GM23338 (cell line): ENCODE results near the gene GPC6. TPM values are rescaled to one million over a fixed set of nuclear protein-coding genes. Genes with fewer than 3 reads are reported as not detected.

Experiments
- ATAC-seq: fragments of 200-7000 bp; cut with Tn5 transposase; 3 replicates; pipeline ENCODE4 v1.9.1; 2020
- DNase-seq: peaks from one replicate; pipeline ENCODE4 v3.0.0-alpha.2; 2015; ENCODE audit warnings: low spot score
- H2AFZ ChIP-seq: fragments of 200-600 bp; sonication (generic); 2 replicates; pipeline ENCODE4 v1.8.0; 2016; ENCODE audit warnings: antibody characterized with exemption, mild to moderate bottlenecking, moderate library complexity
- H3F3A ChIP-seq: fragments of 200-600 bp; sonication (generic); replicated peaks from 2 replicates; pipeline ENCODE4 v1.8.0; 2017; ENCODE audit warnings: antibody characterized with exemption, mixed run types, low read depth
- H3K27ac ChIP-seq: fragments of 200-600 bp; sonication (generic); 2 replicates; pipeline ENCODE4 v1.6.1; 2016; ENCODE audit warnings: low read depth
- H3K27me3 ChIP-seq: fragments of 200-600 bp; sonication (generic); 2 replicates; pipeline ENCODE4 v1.8.0; 2016; ENCODE audit warnings: mild to moderate bottlenecking, mixed run types, moderate library complexity; ENCODE audit not compliant: insufficient read depth
- H3K36me3 ChIP-seq: fragments of 200-600 bp; sonication (generic); 2 replicates; pipeline ENCODE4 v1.8.0; 2016; ENCODE audit warnings: mild to moderate bottlenecking; ENCODE audit not compliant: insufficient read depth
- H3K4me1 ChIP-seq: fragments of 200-600 bp; sonication (generic); 2 replicates; pipeline ENCODE4 v1.8.0; 2016; ENCODE audit warnings: mild to moderate bottlenecking, moderate library complexity; ENCODE audit not compliant: insufficient read depth
- H3K4me2 ChIP-seq: fragments of 200-600 bp; sonication (generic); 2 replicates; pipeline ENCODE4 v1.7.1; 2017; ENCODE audit warnings: mixed run types
- H3K4me3 ChIP-seq: fragments of 200-600 bp; sonication (generic); 2 replicates; pipeline ENCODE4 v1.6.1; 2016; ENCODE audit warnings: mixed run types
- H3K79me2 ChIP-seq: fragments of 200-600 bp; sonication (generic); replicated peaks from 2 replicates; pipeline ENCODE4 v1.8.0; 2017; ENCODE audit warnings: mild to moderate bottlenecking; ENCODE audit not compliant: insufficient read depth
- H3K9me2 ChIP-seq: fragments of 200-600 bp; sonication (generic); 2 replicates; pipeline ENCODE4 v1.8.0; 2017; ENCODE audit not compliant: insufficient read depth
- H4K20me1 ChIP-seq: fragments of 200-600 bp; sonication (generic); replicated peaks from 2 replicates; pipeline ENCODE4 v1.8.0; 2017; ENCODE audit warnings: mild to moderate bottlenecking; ENCODE audit not compliant: insufficient read depth
- H3K27ac Mint-ChIP-seq: 2 replicates; pipeline ENCODE4 v1.8.0; 2020; ENCODE audit warnings: inconsistent platforms, mild to moderate bottlenecking, moderate library complexity, mixed read lengths
- H3K27me3 Mint-ChIP-seq: 3 replicates; pipeline ENCODE4 v1.8.0; 2022; ENCODE audit warnings: low read depth, mild to moderate bottlenecking, moderate library complexity, mixed read lengths, inconsistent platforms; ENCODE audit not compliant: insufficient read depth, poor library complexity
- H3K36me3 Mint-ChIP-seq: 3 replicates; pipeline ENCODE4 v1.8.0; 2021; ENCODE audit warnings: low read depth, mild to moderate bottlenecking, inconsistent platforms, moderate library complexity, mixed read lengths
- H3K4me1 Mint-ChIP-seq: 3 replicates; pipeline ENCODE4 v1.8.0; 2020; ENCODE audit warnings: mild to moderate bottlenecking, inconsistent platforms, mixed read lengths
- H3K4me3 Mint-ChIP-seq: 3 replicates; pipeline ENCODE4 v1.8.0; 2021; ENCODE audit warnings: moderate library complexity, mild to moderate bottlenecking, inconsistent platforms, mixed read lengths
- H3K9me3 Mint-ChIP-seq: 3 replicates; pipeline ENCODE4 v1.8.0; 2020; ENCODE audit warnings: moderate library complexity, mild to moderate bottlenecking, inconsistent platforms, mixed read lengths
- CREB1 ChIP-seq: fragments of 250-450 bp; sonication (Bioruptor Pico); IDR thresholded peaks from 2 replicates; pipeline ENCODE4 v1.5.0; 2020; ENCODE audit warnings: low read depth, mild to moderate bottlenecking, moderate library complexity
- EZH2 ChIP-seq: fragments of 200-600 bp; sonication (generic); IDR thresholded peaks from one replicate; pipeline ENCODE4 v1.8.0; 2017; ENCODE audit warnings: antibody characterized with exemption, mild to moderate bottlenecking, low read depth; ENCODE audit not compliant: unreplicated experiment
- EZH2phosphoT487 ChIP-seq: fragments of 200-600 bp; sonication (generic); IDR thresholded peaks from one replicate; pipeline ENCODE4 v1.8.1; 2018; ENCODE audit warnings: antibody characterized with exemption; ENCODE audit not compliant: unreplicated experiment
- JUNB ChIP-seq: IDR thresholded peaks from one replicate; pipeline ENCODE4 v1.6.1; 2016; ENCODE audit warnings: antibody characterized with exemption; ENCODE audit not compliant: unreplicated experiment
- NANOG ChIP-seq: IDR thresholded peaks from 2 replicates; pipeline ENCODE4 v1.6.1; 2016; ENCODE audit warnings: antibody characterized with exemption, borderline replicate concordance
- STAT1 ChIP-seq: IDR thresholded peaks from one replicate; pipeline ENCODE4 v1.6.1; 2016; ENCODE audit warnings: antibody characterized with exemption; ENCODE audit not compliant: unreplicated experiment
- ZNF114 ChIP-seq: fragments of 250-450 bp; sonication (Bioruptor Pico); IDR thresholded peaks from 2 replicates; pipeline ENCODE4 v1.5.0; 2020; ENCODE audit warnings: mild to moderate bottlenecking, moderate library complexity
- ZNF331 ChIP-seq: fragments of 250-450 bp; sonication (Bioruptor Pico); IDR thresholded peaks from 2 replicates; pipeline ENCODE4 v1.5.0; 2020; ENCODE audit warnings: low read depth, mild to moderate bottlenecking, moderate library complexity
- polyA plus RNA-seq: library from polyadenylated mRNA; unstranded; fragments of >200 nt; fragmentation: Nextera tagmentation; extraction: Ambion mirVana; gene quantifications from 2 replicates; pipeline ENCODE4 v1.2.1, GENCODE V29; 2016
- total RNA-seq: library from RNA; depleted of rRNA; stranded (reverse); fragments of >200 nt; shearing (Covaris generic); gene quantifications from 2 replicates; pipeline ENCODE4 v1.2.3, GENCODE V29; 2014
- TF ChIP-seq, protein P1 (sequence below): IDR thresholded peaks from one replicate; pipeline ENCODE4 v1.6.1; 2018; ENCODE audit warnings: antibody characterized with exemption; ENCODE audit not compliant: unreplicated experiment
- TF ChIP-seq, protein P2 (sequence below): IDR thresholded peaks from 2 replicates; pipeline ENCODE4 v1.6.1; 2016; ENCODE audit warnings: antibody characterized with exemption

Gene GPC6
- total and polyA plus RNA-seq, 2 experiments from 2014 or later: 6.4 to 28.6 TPM

DNA sequence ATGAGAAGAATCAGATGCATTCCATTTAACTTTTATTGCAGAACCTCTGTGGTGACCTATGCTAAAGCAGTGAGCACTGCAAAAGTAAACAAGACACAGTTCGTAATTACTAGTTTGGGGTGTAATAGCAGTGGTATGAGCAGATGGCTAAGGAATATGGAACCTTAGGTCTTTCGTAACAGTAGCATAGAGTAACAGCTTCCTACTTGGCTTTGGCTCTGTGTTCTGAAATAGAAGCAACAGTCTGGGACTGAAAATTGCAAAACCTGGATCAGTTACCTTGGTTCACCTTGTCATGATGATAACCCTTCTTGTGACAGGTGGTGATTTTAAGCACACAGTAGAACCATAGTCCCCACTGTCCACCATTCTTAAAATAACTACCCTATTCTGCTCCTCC is 303.4 kb downstream of the GPC6 start:
- no peak for ATAC-seq

DNA sequence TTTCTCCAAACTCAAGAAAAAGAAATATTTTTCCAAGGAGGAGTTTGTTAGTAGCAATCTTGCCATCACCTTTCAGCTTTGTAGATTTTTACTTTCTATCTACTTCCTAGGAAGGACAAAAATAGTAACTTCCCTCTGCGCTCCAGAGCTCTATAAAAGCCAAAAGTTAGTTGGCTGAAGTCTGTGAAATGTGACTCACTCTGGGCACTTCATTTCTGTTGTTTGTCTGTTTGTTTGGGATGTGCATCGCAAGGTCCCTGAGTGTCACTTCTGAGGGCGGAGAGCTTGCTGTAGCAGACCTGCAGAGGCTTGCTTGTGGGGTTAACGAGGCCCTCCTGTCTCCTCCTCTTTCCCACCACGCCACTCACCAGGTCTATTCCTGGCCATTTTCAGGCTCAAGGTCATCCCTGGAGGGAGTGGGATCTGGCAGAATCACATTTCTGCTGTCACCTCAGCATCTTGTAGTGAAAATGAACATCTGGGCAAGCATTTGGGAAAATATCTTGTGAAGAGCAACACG is 307.6 kb downstream of the GPC6 start:
- no peak overlapping the region for H3K4me3 ChIP-seq
- H3K79me2 ChIP-seq: peaks cover 9% of the 10 kb centered on the region; the same call in 1 of the 2 replicates
- Mint-ChIP-seq H3K9me3 (no peaks in the 10 kb centered on the region; the same call in 2 of the 3 replicates), H3K27me3 (no peaks in the 10 kb centered on the region), H3K4me1 (peaks cover 23% of the 10 kb centered on the region), H3K36me3 (no peaks in the 10 kb centered on the region), H3K4me3 (no peak overlapping the region), H3K27ac (no peak overlapping the region)
- H3K27me3 ChIP-seq: no peaks in the 10 kb centered on the region
- no peak overlapping the region for H2AFZ ChIP-seq
- H3K27ac ChIP-seq: no peak overlapping the region
- H4K20me1 ChIP-seq: no peaks in the 10 kb centered on the region
- TF ChIP-seq, protein P1, sequence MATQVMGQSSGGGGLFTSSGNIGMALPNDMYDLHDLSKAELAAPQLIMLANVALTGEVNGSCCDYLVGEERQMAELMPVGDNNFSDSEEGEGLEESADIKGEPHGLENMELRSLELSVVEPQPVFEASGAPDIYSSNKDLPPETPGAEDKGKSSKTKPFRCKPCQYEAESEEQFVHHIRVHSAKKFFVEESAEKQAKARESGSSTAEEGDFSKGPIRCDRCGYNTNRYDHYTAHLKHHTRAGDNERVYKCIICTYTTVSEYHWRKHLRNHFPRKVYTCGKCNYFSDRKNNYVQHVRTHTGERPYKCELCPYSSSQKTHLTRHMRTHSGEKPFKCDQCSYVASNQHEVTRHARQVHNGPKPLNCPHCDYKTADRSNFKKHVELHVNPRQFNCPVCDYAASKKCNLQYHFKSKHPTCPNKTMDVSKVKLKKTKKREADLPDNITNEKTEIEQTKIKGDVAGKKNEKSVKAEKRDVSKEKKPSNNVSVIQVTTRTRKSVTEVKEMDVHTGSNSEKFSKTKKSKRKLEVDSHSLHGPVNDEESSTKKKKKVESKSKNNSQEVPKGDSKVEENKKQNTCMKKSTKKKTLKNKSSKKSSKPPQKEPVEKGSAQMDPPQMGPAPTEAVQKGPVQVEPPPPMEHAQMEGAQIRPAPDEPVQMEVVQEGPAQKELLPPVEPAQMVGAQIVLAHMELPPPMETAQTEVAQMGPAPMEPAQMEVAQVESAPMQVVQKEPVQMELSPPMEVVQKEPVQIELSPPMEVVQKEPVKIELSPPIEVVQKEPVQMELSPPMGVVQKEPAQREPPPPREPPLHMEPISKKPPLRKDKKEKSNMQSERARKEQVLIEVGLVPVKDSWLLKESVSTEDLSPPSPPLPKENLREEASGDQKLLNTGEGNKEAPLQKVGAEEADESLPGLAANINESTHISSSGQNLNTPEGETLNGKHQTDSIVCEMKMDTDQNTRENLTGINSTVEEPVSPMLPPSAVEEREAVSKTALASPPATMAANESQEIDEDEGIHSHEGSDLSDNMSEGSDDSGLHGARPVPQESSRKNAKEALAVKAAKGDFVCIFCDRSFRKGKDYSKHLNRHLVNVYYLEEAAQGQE: no peak
- TF ChIP-seq CREB1 (CRISPR knock-in tag) (no peak), NANOG (no peak), EZH2 (no peak), ZNF114 (CRISPR knock-in tag) (no peak)
- no peaks in the 10 kb centered on the region for H3F3A ChIP-seq
- no peak overlapping the region for H3K4me2 ChIP-seq
- H3K36me3 ChIP-seq: no peaks in the 10 kb centered on the region
- ATAC-seq (no peak), DNase-seq (no peak)
- peaks cover 12% of the 10 kb centered on the region for H3K4me1 ChIP-seq
- 0 out of 2 replicates have a peak, but pooled peaks cover 5% of the 10 kb centered on the region for H3K9me2 ChIP-seq

More for the DNA sequence above, 303.4 kb downstream of the GPC6 start:
- no peaks in the 10 kb centered on the region; the same call in 2 of the 3 replicates for H3K9me3 Mint-ChIP-seq
- Histone ChIP-seq H2AFZ (no peak overlapping the region), H3K36me3 (no peaks in the 10 kb centered on the region), H3K27ac (no peak overlapping the region), H4K20me1 (no peaks in the 10 kb centered on the region), H3K4me2 (no peak overlapping the region), H3K9me2 (0 out of 2 replicates have a peak, but pooled peaks cover 5% of the 10 kb centered on the region), H3F3A (no peaks in the 10 kb centered on the region), H3K79me2 (no peaks in the 10 kb centered on the region; the same call in 1 of the 2 replicates), H3K27me3 (no peaks in the 10 kb centered on the region), H3K4me3 (no peak overlapping the region), H3K4me1 (peaks cover 32% of the 10 kb centered on the region)
- no peak overlapping the region for H3K27ac Mint-ChIP-seq
- peaks cover 37% of the 10 kb centered on the region for H3K4me1 Mint-ChIP-seq
- no peak for DNase-seq
- TF ChIP-seq EZH2phosphoT487 (no peak), ZNF331 (no peak)
- H3K4me3 Mint-ChIP-seq: no peak overlapping the region
- H3K27me3 Mint-ChIP-seq: no peaks in the 10 kb centered on the region
- no peaks in the 10 kb centered on the region for H3K36me3 Mint-ChIP-seq

DNA sequence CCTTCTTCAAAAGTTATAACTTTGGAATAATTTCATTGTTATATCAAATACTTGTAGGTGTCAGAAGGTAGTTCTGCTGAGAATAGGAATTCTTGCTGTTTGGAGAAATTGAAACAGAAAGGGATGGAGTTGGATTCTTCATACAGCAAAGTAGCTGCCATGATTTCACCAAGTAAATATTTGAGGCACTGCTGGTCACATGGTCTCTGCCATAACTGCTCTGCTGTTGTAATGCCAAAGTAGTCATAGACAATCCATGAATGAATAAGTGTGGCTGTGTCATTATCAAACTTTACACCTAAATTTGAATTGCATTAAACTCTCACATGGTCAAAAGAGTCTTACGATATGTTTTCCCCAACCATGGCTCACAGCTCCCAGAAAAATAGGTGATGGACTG is 308.6 kb downstream of the GPC6 start:
- DNase-seq (no peak), ATAC-seq (no peak)
- no peaks in the 10 kb centered on the region for H3K36me3 Mint-ChIP-seq
- TF ChIP-seq, protein P2, sequence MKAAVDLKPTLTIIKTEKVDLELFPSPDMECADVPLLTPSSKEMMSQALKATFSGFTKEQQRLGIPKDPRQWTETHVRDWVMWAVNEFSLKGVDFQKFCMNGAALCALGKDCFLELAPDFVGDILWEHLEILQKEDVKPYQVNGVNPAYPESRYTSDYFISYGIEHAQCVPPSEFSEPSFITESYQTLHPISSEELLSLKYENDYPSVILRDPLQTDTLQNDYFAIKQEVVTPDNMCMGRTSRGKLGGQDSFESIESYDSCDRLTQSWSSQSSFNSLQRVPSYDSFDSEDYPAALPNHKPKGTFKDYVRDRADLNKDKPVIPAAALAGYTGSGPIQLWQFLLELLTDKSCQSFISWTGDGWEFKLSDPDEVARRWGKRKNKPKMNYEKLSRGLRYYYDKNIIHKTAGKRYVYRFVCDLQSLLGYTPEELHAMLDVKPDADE: no peak
- TF ChIP-seq ZNF114 (CRISPR knock-in tag) (no peak), EZH2 (no peak), STAT1 (no peak), JUNB (no peak)

More for the DNA sequence above, 308.6 kb downstream of the GPC6 start:
- Mint-ChIP-seq H3K27ac (no peak overlapping the region), H3K27me3 (no peaks in the 10 kb centered on the region), H3K4me3 (no peak overlapping the region), H3K9me3 (no peaks in the 10 kb centered on the region; the same call in 2 of the 3 replicates), H3K4me1 (peaks cover 23% of the 10 kb centered on the region)
- Histone ChIP-seq H4K20me1 (no peaks in the 10 kb centered on the region), H3K4me3 (no peak overlapping the region), H3K36me3 (no peaks in the 10 kb centered on the region), H3K27ac (no peak overlapping the region), H3K4me2 (no peak overlapping the region), H3K4me1 (peaks cover 12% of the 10 kb centered on the region), H3K9me2 (0 out of 2 replicates have a peak, but pooled peaks cover 5% of the 10 kb centered on the region), H3F3A (no peaks in the 10 kb centered on the region), H2AFZ (no peak overlapping the region), H3K79me2 (peaks cover 9% of the 10 kb centered on the region; the same call in 1 of the 2 replicates), H3K27me3 (no peaks in the 10 kb centered on the region)
